Breast epithelium (tissue), 3 donors: Measurements from ENCODE around the gene PRKG1.

Experiments
- POLR2A ChIP-seq: fragments of 450-650 bp; IDR thresholded peaks from one replicate; pipeline ENCODE4 v1.6.1; 2016; ENCODE audit warnings: antibody characterized with exemption, mild to moderate bottlenecking, moderate library complexity
- POLR2AphosphoS5 ChIP-seq, 3 donors: sonication (generic); formaldehyde crosslinking; IDR thresholded peaks; one replicate each; pipeline ENCODE4 v1.6.1; 2017; ENCODE audit warnings: antibody characterized with exemption in 3 of 3
- TF ChIP-seq, protein P1 (sequence below), 3 donors: fragments of 450-650 bp; IDR thresholded peaks; one replicate each; pipeline ENCODE4 v1.5.1; 2016 to 2017; ENCODE audit warnings: antibody characterized with exemption in 3 of 3, mild to moderate bottlenecking in 3 of 3, moderate library complexity in 3 of 3

GRCh38 chr10:51075043-51075872, 971 bp downstream of the PRKG1 start:
- no peak for TF ChIP-seq POLR2A
- TF ChIP-seq, protein P1, sequence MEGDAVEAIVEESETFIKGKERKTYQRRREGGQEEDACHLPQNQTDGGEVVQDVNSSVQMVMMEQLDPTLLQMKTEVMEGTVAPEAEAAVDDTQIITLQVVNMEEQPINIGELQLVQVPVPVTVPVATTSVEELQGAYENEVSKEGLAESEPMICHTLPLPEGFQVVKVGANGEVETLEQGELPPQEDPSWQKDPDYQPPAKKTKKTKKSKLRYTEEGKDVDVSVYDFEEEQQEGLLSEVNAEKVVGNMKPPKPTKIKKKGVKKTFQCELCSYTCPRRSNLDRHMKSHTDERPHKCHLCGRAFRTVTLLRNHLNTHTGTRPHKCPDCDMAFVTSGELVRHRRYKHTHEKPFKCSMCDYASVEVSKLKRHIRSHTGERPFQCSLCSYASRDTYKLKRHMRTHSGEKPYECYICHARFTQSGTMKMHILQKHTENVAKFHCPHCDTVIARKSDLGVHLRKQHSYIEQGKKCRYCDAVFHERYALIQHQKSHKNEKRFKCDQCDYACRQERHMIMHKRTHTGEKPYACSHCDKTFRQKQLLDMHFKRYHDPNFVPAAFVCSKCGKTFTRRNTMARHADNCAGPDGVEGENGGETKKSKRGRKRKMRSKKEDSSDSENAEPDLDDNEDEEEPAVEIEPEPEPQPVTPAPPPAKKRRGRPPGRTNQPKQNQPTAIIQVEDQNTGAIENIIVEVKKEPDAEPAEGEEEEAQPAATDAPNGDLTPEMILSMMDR (IDR thresholded peaks at IDR 0.05) = no peak
- no peak for TF ChIP-seq POLR2AphosphoS5 (IDR thresholded peaks at IDR 0.05)
